ENCODE data around the gene ITIH3. TPM values are rescaled to one million over a fixed set of nuclear protein-coding genes. Genes with fewer than 3 reads are reported as not detected.

The ITIH3 gene
- total RNA-seq, 2 experiments from 2014 or later = not detected

DNA sequence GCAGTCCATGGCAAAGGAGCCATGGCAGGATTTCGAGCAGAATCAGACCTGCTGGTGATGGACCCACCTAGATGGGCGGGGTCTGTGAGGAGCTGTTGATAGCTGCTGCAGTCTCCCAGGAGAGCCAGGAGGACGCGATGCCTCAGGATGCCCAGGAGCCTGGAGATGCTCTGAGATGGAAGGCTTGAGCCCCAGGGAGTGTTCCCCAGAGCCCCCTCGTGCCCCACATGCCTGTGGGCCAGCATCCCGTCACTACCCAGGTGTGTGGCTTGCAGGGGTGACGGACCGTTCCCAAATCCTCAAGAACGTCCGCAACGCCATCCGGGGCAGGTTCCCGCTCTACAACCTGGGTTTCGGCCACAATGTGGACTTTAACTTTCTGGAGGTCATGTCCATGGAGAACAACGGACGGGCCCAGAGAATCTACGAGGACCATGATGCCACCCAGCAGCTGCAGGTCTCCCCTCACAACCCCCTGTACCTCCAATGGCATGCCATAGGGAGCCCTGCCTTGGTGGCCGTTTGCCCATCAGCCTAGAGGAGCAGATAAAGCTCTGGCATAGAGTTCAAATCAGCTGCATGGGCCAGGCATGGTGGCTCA, 10.5 kb upstream of the ITIH3 start:
- no peak for DNase-seq
- Mint-ChIP-seq H3K27me3 (peaks cover 12% of the 10 kb centered on the region), H3K27ac (no peak overlapping the region), H3K4me3 (no peak overlapping the region), H3K9me3 (no peaks in the 10 kb centered on the region), H3K4me1 (no peaks in the 10 kb centered on the region), H3K36me3 (ENCODE audit: low read depth) (no peaks in the 10 kb centered on the region)
- ChIA-PET POLR2A (no interaction called here), CTCF (interaction anchor here (0.6 to 2.1 kb wide), 2 partner anchors 15 to 493 kb away, joined by 7 to 9 read pairs; no protein-coding TSS in a partner anchor)

- Mint-ChIP-seq H3K27ac (no peak overlapping the region), H3K9me3 (no peaks in the 10 kb centered on the region), H3K4me3 (no peak overlapping the region), H3K36me3 (ENCODE audit: low read depth) (no peaks in the 10 kb centered on the region), H3K4me1 (no peaks in the 10 kb centered on the region), H3K27me3 (peaks cover 12% of the 10 kb centered on the region)
- no peak for DNase-seq
- CTCF ChIA-PET = interaction anchor here (0.6 to 2.1 kb wide), 3 partner anchors 14 to 492 kb away, joined by 4 to 9 read pairs (median 7); no protein-coding TSS in a partner anchor
- POLR2A ChIA-PET = interaction anchor here (0.6 kb wide), 1 partner anchor 224 kb away, joined by 8 read pairs; no protein-coding TSS in a partner anchor
Observed at GRCh38 chr3:52784931-52785590, 9.5 kb upstream of the ITIH3 start.

GRCh38 chr3:52786330-52787215, 8.0 kb upstream of the ITIH3 start:
- ChIA-PET POLR2A (no interaction called here), CTCF (no interaction called here)
- Mint-ChIP-seq H3K9me3 (no peaks in the 10 kb centered on the region), H3K4me1 (no peaks in the 10 kb centered on the region), H3K36me3 (ENCODE audit: low read depth) (no peaks in the 10 kb centered on the region), H3K27ac (no peak overlapping the region), H3K4me3 (no peak overlapping the region), H3K27me3 (peaks cover 7% of the 10 kb centered on the region)
- DNase-seq = no peak

- no peak for DNase-seq
- Mint-ChIP-seq H3K27ac (no peak overlapping the region), H3K36me3 (ENCODE audit: low read depth) (no peaks in the 10 kb centered on the region), H3K27me3 (peaks cover 2% of the 10 kb centered on the region), H3K4me3 (no peak overlapping the region), H3K9me3 (no peaks in the 10 kb centered on the region), H3K4me1 (no peaks in the 10 kb centered on the region)
- ChIA-PET CTCF (no interaction called here), POLR2A (no interaction called here)
Observed at GRCh38 chr3:52787246-52787645, 7.3 kb upstream of the ITIH3 start.

- ChIA-PET POLR2A (no interaction called here), CTCF (no interaction called here)
- H3K27me3 Mint-ChIP-seq = no peaks in the 10 kb centered on the region
- no peaks in the 10 kb centered on the region for H3K4me1 Mint-ChIP-seq
- no peak overlapping the region for H3K4me3 Mint-ChIP-seq
- no peak overlapping the region for H3K27ac Mint-ChIP-seq
- no peak for DNase-seq
- no peaks in the 10 kb centered on the region for H3K36me3 Mint-ChIP-seq (ENCODE audit: low read depth)
- H3K9me3 Mint-ChIP-seq = no peaks in the 10 kb centered on the region
Observed at GRCh38 chr3:52787672-52788625, 6.6 kb upstream of the ITIH3 start.

- ChIA-PET CTCF (interaction anchor here (1.0 kb wide), 1 partner anchor 24 kb away, joined by 3 read pairs; no protein-coding TSS in a partner anchor), POLR2A (no interaction called here)
- Mint-ChIP-seq H3K4me1 (no peaks in the 10 kb centered on the region), H3K36me3 (ENCODE audit: low read depth) (no peaks in the 10 kb centered on the region), H3K27me3 (no peaks in the 10 kb centered on the region), H3K27ac (no peak overlapping the region), H3K4me3 (no peak overlapping the region), H3K9me3 (no peaks in the 10 kb centered on the region)
- no peak for DNase-seq
Observed at GRCh38 chr3:52788890-52789745, 5.5 kb upstream of the ITIH3 start.

- DNase-seq = no peak
- CTCF ChIA-PET = interaction anchor here (0.6 to 1.0 kb wide), 3 partner anchors 24 to 263 kb away, joined by 3 read pairs; no protein-coding TSS in a partner anchor
- Mint-ChIP-seq H3K27ac (no peak overlapping the region), H3K9me3 (no peaks in the 10 kb centered on the region), H3K4me3 (no peak overlapping the region), H3K4me1 (no peaks in the 10 kb centered on the region), H3K36me3 (ENCODE audit: low read depth) (no peaks in the 10 kb centered on the region), H3K27me3 (no peaks in the 10 kb centered on the region)
- POLR2A ChIA-PET = no interaction called here
Observed at GRCh38 chr3:52789746-52790040, 4.9 kb upstream of the ITIH3 start.

- no peak for DNase-seq
- H3K9me3 Mint-ChIP-seq = no peaks in the 10 kb centered on the region
- ChIA-PET CTCF (interaction anchor here (0.6 to 1.0 kb wide), 4 partner anchors 25 to 263 kb away, joined by 3 read pairs; no protein-coding TSS in a partner anchor), POLR2A (no interaction called here)
- no peaks in the 10 kb centered on the region for H3K36me3 Mint-ChIP-seq (ENCODE audit: low read depth)
- H3K4me1 Mint-ChIP-seq = no peaks in the 10 kb centered on the region
- no peak overlapping the region for H3K27ac Mint-ChIP-seq
- H3K27me3 Mint-ChIP-seq = no peaks in the 10 kb centered on the region
- H3K4me3 Mint-ChIP-seq = no peak overlapping the region
Observed at GRCh38 chr3:52790337-52790736, 4.3 kb upstream of the ITIH3 start.

DNA sequence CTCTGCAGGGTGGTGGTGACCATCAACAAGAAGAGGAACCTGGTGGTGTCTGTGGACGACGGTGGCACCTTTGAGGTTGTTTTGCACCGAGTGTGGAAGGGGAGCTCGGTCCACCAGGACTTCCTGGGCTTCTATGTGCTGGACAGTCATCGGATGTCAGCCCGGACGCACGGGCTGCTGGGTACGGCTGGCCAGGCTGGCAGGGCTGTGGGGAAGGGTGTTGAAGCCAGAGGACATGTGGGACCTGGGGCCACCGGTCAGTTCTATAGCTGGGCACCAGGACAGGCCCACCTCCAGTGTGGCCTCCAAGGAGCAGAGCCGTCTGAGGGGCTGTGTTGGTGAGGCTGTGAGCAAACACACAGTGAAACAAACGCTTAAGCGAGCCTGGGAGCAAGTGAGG, 3.9 kb upstream of the ITIH3 start:
- no peaks in the 10 kb centered on the region for H3K9me3 Mint-ChIP-seq
- DNase-seq = no peak
- no peak overlapping the region for H3K4me3 Mint-ChIP-seq
- CTCF ChIA-PET = interaction anchor here (1.0 to 1.7 kb wide), 2 partner anchors 20 to 102 kb away, joined by 3 to 5 read pairs; partner anchors contain the start of gene NEK4
- H3K27me3 Mint-ChIP-seq = no peaks in the 10 kb centered on the region
- POLR2A ChIA-PET = no interaction called here
- no peak overlapping the region for H3K27ac Mint-ChIP-seq
- no peaks in the 10 kb centered on the region for H3K4me1 Mint-ChIP-seq
- H3K36me3 Mint-ChIP-seq (ENCODE audit: low read depth) = no peaks in the 10 kb centered on the region

DNA sequence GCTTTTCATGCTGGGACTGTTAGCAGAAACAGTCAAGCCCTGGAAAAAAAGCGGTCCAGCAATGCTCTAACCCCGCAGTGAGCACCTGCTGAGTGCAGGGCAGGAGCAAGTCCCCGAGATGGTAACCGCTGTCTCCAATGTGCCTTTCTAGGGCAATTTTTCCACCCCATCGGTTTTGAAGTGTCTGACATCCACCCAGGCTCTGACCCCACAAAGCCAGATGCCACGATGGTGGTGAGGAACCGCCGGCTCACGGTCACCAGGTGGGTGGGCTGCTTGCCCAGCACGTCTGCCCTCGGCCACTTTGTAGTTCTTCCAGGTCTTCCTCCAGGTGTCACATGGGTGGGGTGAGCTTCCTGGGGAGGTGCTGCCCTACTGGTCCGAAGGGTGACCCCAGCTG, 3.2 kb upstream of the ITIH3 start:
- no peaks in the 10 kb centered on the region for H3K27me3 Mint-ChIP-seq
- POLR2A ChIA-PET = no interaction called here
- H3K27ac Mint-ChIP-seq = no peak overlapping the region
- no peak for DNase-seq
- CTCF ChIA-PET = interaction anchor here (1.2 to 1.7 kb wide), 2 partner anchors 21 to 24 kb away, joined by 4 to 5 read pairs; partner anchors contain the start of gene NEK4
- no peaks in the 10 kb centered on the region for H3K36me3 Mint-ChIP-seq (ENCODE audit: low read depth)
- no peak overlapping the region for H3K4me3 Mint-ChIP-seq
- no peaks in the 10 kb centered on the region for H3K9me3 Mint-ChIP-seq
- no peaks in the 10 kb centered on the region for H3K4me1 Mint-ChIP-seq

GRCh38 chr3:52791928-52792327, 2.7 kb upstream of the ITIH3 start:
- H3K27ac Mint-ChIP-seq = no peak overlapping the region
- ChIA-PET POLR2A (no interaction called here), CTCF (interaction anchor here (1.2 to 1.7 kb wide), 3 partner anchors 9 to 24 kb away, joined by 4 to 5 read pairs (median 4); partner anchors contain the start of gene NEK4)
- H3K4me3 Mint-ChIP-seq = no peak overlapping the region
- no peaks in the 10 kb centered on the region for H3K9me3 Mint-ChIP-seq
- H3K36me3 Mint-ChIP-seq (ENCODE audit: low read depth) = no peaks in the 10 kb centered on the region
- H3K4me1 Mint-ChIP-seq = no peaks in the 10 kb centered on the region
- DNase-seq = no peak
- no peaks in the 10 kb centered on the region for H3K27me3 Mint-ChIP-seq

All from activated CD4-positive, alpha-beta T cell treated with anti-CD3 and anti-CD28 coated beads, Interleukin-2, amount 10 ng/mL, durations not matched to agents 7 days and 5 days (primary cell).